ENCODE measurements around the gene BMP5.

DNA sequence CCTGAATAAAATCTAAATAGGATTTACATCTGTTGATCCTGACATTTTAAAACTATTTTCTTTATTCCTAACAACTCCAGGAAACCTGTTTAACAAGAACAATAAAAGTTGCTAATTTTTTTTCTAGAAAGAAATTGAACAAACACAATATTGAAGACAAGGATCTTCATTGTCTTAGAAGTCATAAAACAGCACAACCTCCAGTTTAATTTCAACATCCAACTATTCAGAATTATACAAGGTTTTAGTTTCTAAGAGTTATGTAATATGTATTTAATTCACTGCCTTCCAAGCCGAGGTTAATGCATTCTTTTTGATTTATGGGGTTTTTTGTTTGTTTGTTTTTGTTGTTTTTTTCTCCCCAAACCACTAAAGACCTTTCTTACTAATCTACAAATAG is 7.2 kb downstream of the BMP5 start:
- TF ChIP-seq, protein P1, sequence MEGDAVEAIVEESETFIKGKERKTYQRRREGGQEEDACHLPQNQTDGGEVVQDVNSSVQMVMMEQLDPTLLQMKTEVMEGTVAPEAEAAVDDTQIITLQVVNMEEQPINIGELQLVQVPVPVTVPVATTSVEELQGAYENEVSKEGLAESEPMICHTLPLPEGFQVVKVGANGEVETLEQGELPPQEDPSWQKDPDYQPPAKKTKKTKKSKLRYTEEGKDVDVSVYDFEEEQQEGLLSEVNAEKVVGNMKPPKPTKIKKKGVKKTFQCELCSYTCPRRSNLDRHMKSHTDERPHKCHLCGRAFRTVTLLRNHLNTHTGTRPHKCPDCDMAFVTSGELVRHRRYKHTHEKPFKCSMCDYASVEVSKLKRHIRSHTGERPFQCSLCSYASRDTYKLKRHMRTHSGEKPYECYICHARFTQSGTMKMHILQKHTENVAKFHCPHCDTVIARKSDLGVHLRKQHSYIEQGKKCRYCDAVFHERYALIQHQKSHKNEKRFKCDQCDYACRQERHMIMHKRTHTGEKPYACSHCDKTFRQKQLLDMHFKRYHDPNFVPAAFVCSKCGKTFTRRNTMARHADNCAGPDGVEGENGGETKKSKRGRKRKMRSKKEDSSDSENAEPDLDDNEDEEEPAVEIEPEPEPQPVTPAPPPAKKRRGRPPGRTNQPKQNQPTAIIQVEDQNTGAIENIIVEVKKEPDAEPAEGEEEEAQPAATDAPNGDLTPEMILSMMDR (IDR thresholded peaks at IDR 0.05; ENCODE audit: poor library complexity, severe bottlenecking): no peak
- TF ChIP-seq POLR2AphosphoS5 (IDR thresholded peaks at IDR 0.05): no peak
- no peak for TF ChIP-seq REST (IDR thresholded peaks at IDR 0.05; ENCODE audit: borderline replicate concordance)
- no peak for TF ChIP-seq TAF1 (IDR thresholded peaks at IDR 0.05; ENCODE audit: low read depth)
